GM19467 (cell line): ENCODE data around the gene BBS5.
"Not testable (repeated sequence)": the region's sequence is repeated elsewhere in the genome, so short reads cannot be mapped to it uniquely, and the experiment has no call there.

Experiments used
- ATAC-seq: cut with Tn5 transposase; IDR thresholded peaks from one replicate; pipeline ENCODE4 v1.9.1; 2021; ENCODE audit warnings: mild to moderate bottlenecking, moderate library complexity; ENCODE audit not compliant: unreplicated experiment

BBS5 gene

GRCh38 chr2:169479257-169480078 lies at the start of gene BBS5:
BBS5 (plus strand) TSS chr2:169479494; CDS start chr2:169479554, 60 bp downstream.
- peak; percentile 96 for ATAC-seq

GRCh38 chr2:169431772-169432171 lies 47.5 kb upstream of the BBS5 start:
- ATAC-seq = not testable (repeated sequence)

DNA sequence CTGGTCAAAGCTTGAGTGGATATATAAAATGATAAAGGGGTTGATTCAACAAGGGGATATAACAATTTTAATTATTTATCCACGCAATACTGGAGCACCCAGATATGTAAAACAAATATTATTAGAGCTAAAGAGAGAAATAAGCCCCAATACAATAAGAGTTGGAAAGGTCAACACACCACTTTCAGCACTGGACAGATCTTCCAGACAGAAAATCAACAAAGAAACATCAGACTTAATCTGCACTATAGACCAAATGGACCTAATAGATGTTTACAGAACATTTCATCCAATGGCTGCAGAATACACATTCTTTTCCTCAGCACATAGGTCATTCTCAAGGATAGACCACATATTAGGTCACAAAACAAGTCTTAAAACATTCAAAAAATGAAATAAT lies 45.1 kb upstream of the BBS5 start:
- ATAC-seq = not testable (repeated sequence)

DNA sequence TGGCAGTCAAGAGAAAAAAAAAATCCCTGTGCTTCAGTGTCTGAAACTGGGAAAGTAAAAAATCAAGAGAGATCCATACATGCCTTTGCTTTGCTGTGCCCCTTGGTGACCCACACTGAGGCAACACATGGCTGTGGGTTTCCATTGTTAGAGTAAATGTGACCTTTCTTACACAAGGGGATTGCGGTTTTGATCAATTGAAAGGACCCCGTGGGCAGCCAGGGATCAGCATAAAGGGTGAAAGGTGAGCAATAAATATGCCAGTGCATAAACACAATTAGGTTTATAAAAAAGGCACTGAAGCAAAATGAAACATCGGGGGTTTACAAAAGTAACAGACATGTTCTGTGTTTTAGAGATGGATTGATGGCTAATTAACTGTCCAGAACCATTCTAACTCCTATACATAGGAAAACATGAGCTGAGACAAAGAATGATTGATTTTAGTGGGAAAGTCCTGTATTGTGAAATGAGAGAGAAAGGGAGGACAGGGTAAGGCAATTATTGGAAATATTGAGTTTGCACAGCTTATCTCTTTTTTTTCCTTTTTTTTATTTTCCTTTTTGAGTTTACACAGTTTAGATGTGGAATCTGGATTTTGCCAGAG lies 40.7 kb upstream of the BBS5 start:
- ATAC-seq = no peak

GRCh38 chr2:169439900-169440299 lies 39.4 kb upstream of the BBS5 start:
- no peak for ATAC-seq

GRCh38 chr2:169446452-169446851 lies 32.8 kb upstream of the BBS5 start:
- no peak for ATAC-seq

GRCh38 chr2:169448316-169448715 lies 31.0 kb upstream of the BBS5 start:
- no peak for ATAC-seq

DNA sequence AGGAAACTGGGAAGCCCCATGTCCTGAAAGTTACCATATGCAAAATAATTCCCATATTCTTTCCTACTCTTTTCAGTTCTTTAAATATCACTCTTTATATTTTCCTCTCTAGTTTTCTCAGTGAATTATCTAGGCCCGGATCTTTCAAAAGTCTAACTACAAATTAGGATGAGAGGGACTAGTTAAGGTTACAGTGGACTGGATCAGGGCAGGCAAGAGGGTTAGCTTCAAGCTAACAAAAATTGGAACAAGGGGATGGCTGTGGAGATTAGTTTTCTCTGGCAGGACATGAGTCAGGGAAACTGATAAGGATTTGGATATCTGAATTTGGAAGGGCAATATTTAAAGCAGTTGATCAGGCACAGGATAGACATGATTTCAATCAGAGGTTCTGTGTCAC lies 30.4 kb upstream of the BBS5 start:
- no peak for ATAC-seq

GRCh38 chr2:169452080-169452479 lies 27.2 kb upstream of the BBS5 start:
- ATAC-seq = no peak

- ATAC-seq = not testable (repeated sequence)
Observed at GRCh38 chr2:169453044-169453443, 26.2 kb upstream of the BBS5 start.

DNA sequence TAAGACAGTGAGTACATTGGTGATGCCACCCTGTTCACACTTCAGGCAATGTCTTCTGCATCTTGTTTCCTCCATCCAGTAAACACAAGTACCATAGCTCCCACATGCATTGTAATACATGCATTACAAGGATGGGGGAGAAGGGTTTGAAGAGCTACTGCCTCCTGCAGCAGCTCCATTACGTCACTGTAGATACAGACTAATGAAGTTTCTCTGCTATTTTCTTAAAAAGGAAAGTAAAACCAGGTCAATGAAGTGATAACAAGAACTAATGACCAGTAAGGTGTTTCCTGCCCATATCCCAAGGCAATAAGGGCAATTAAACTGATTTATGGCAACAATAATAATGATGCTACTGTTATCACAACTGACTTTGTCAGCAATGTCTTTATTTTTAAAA lies 18.2 kb upstream of the BBS5 start:
- ATAC-seq = no peak

DNA sequence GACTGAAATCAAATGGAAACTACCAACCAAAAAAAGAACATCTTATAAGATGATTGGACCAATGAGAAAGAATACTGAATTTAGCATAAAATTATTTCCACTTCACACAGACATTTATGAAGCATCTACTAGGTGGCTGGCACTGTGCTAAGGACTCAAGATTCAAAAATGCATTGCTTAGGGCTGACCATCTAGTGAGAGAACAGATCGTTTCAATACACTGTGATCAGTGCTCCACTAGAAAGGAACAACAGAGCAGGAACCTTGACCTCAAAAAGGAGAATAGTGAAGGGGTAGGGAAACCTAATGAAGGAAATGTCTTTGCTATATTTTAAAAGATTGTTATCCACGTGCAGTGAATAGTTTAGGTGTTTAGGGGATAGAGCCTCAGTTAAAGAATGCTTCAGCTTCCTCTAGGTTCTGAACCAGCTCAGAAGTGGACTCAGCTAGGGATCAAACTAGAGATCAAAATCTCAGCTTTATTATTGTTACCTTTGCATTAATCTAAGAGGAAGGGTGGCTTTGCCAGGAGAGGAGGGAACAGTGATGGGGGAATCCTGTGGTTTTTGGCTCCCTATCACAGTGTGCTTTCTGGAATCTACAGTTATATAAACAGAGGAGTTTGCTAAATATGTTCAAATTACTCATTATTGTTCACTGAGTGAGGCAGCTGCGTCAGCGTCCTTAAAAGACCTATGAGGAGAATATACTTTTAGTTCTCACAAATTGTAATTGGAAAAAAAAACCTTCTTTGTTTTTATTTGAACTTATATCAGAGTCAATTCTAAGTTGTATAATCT lies 16.2 kb upstream of the BBS5 start:
- no peak for ATAC-seq

DNA sequence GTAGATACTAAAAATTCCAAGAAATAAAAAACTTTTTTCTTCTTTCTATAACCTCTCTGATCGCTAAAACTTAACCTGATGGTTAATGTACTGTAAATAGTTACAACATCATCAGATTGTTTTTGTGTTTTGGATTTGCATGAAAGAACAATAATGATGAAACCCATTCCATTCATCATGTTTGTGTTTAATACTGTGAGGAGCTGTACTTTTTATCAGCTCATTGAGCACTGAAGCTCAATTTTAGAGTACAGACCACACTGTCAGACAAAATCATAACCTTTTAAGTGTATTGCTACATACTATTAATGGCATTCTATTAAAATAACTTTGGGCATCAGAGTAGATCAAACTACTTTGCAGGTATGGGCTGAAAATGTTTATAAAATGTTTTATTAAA lies 14.8 kb upstream of the BBS5 start:
- no peak for ATAC-seq

GRCh38 chr2:169464882-169465281 lies 14.4 kb upstream of the BBS5 start:
- no peak for ATAC-seq

DNA sequence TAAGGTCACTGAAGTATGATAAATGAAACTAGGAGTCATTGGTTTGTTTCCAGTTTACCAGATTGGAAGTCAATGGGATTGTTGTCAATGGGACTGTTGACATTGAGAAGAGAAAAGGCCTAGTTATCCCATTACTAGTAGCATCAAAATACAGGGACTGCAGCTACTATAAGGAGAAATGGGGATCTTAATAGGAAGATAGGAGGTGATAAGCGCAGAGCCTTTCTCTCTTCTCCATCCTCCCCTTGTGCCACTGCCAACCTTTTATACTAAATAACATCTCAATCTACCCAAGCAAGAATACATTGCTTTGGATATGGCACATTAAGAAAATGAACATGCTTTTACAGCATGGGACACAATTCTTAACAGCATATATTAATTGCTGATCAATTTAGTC lies 10.5 kb upstream of the BBS5 start:
- no peak for ATAC-seq

- ATAC-seq = no peak
Observed at GRCh38 chr2:169469952-169470572, 9.2 kb upstream of the BBS5 start.

- no peak for ATAC-seq
Observed at GRCh38 chr2:169472249-169472648, 7.0 kb upstream of the BBS5 start.

DNA sequence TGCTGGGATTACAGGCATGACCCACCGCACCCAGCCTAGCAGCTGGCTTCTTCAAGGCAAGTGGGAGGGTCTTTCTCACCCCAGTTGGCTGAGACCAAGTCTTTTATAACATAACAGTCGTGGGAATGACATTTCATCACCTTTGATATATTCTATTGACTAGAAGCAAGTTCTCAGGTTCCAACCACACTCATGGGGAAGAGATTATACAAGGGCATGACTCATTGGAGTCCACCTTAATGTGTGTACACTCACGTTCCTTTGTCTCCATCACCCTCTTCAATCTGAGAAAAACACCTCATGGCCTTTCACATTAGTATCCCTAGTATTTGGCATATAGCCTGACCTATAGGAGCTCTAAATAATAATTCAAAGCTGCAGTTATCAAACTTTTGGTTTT lies 2.8 kb upstream of the BBS5 start:
- ATAC-seq = no peak

GRCh38 chr2:169478339-169478738 lies 955 bp upstream of the BBS5 start:
- no peak for ATAC-seq

- ATAC-seq = no peak
Observed at GRCh38 chr2:169478745-169479256, 493 bp upstream of the BBS5 start.

DNA sequence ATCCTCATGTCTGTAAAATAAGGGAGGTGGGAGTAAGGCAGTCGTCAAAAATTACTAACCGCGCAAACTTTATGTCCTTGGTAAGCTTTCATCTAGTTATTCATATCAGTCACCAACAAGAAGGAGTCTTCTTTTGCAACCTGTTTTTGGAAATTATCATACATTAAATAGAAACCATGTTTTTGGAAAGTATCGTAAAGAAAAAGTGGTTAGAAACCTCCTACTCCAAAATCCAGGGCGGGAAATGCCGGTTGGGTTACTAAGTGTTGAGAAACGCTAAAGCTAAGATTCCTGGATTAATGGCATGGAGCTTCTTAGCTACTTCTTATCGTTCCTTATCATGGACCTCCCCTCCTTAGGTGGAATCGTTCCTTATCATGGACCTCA lies 778 bp downstream of the BBS5 start:
- no peak for ATAC-seq
